GM19239 (cell line): ENCODE results near the gene PDP2.
A peak's percentile ranks its signal among the peaks of the same experiment; 100 is the strongest.
"Not testable (repeated sequence)": the region's sequence is repeated elsewhere in the genome, so short reads cannot be mapped to it uniquely, and the experiment has no call there.

ENCODE experiments used
- DNase-seq: peaks from one replicate; pipeline ENCODE4 v3.0.0; 2011; ENCODE audit warnings: low spot score; ENCODE audit not compliant: insufficient read length
- FAIRE-seq: peaks from 2 replicates; lab custom pipeline; 2011; peaks lifted over from hg19 to GRCh38; lab: Jason Lieb, UNC

The PDP2 gene

GRCh38 chr16:66933776-66934137 is 53.4 kb downstream of the PDP2 start:
- FAIRE-seq (peak; percentile 18), DNase-seq (no peak)

- DNase-seq: peak; percentile 95
- peak; percentile 99 for FAIRE-seq
Measured at GRCh38 chr16:66934138-66934838, 54.0 kb downstream of the PDP2 start, which contains the start of gene CIAO2B. CIAO2B (minus strand) TSS chr16:66934402; CDS start chr16:66934364, 38 bp downstream.

- FAIRE-seq, DNase-seq: not testable (repeated sequence)
Measured at GRCh38 chr16:66934839-66935313, 54.6 kb downstream of the PDP2 start.

GRCh38 chr16:66935314-66936011 is 55.1 kb downstream of the PDP2 start, which contains the start of gene CES2:
CES2 (plus strand) TSS chr16:66935516; CDS start chr16:66935636, 120 bp downstream.
- FAIRE-seq: no peak
- DNase-seq: no peak

DNA sequence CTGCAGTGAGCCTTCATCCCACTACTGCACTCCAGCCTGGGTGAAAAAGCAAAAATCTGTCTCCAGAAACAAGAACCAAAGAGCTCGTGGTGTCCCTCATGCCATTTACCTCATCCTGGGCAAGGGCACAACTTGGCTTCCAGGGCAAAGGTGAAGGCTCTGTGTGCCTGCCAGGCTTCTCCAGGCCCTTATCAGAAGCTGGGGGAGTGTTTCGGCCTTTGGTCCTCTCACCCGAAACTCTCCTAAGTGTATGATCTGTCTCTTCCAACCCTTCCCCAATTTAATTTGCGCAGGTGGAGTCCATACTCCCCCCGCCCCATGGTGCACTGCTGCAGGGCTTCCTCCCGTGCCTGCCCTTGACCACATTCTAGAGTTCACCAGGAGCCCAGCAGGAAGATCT is 56.1 kb downstream of the PDP2 start:
- FAIRE-seq: no peak

GRCh38 chr16:66936889-66937554 is 56.7 kb downstream of the PDP2 start:
- DNase-seq (no peak), FAIRE-seq (no peak)

More for the DNA sequence above, 56.1 kb downstream of the PDP2 start:
- DNase-seq: no peak

DNA sequence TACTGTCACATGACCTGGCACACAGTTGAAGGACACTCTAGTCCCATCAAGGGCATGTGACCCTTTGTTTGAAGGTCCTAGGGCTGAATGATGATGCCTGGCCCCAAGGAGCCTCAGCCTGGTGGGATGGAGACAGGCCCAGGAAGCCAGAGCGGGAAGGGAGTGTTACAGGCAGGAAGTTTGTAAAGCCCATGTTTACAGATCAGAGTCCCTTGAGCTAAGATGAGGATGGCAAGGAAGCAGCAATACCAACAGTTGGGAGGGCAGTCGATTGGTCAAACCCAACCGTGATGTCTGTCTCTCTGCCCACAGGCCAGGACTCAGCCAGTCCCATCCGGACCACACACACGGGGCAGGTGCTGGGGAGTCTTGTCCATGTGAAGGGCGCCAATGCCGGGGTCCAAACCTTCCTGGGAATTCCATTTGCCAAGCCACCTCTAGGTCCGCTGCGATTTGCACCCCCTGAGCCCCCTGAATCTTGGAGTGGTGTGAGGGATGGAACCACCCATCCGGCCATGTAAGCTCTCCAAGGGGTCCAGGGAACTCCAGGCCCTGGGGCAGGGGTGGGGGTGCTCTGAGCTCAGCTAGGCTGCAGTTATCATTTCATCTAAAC is 57.5 kb downstream of the PDP2 start:
- FAIRE-seq (no peak), DNase-seq (no peak)

DNA sequence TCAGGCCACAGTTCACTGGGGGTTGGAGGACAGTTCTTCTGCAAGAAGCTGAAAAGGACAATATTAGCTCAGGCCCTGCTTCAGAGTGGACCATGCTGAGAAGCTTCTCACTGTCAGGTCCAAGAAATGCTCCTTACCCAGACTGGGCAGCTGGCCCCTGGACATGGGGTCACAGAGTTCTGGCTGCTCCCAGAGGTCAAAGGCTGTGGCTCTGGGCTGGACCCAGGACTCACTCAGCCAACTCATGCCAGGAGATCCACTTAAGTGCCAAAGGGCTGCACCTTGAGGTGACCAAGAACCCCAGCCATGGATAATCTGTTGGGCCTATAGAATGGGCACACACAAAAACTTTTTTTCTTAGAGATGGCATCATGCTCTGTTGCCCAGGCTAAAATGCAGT is 59.1 kb downstream of the PDP2 start:
- no peak for FAIRE-seq

DNA sequence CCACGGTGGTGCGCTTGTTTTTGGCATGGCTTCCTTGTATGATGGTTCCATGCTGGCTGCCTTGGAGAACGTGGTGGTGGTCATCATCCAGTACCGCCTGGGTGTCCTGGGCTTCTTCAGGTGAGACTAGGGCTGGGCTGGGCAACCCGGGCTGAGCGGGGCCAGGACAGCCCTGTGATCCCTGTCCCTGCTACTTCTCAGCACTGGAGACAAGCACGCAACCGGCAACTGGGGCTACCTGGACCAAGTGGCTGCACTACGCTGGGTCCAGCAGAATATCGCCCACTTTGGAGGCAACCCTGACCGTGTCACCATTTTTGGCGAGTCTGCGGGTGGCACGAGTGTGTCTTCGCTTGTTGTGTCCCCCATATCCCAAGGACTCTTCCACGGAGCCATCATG is 59.9 kb downstream of the PDP2 start:
- FAIRE-seq (no peak), DNase-seq (no peak)

More for the DNA sequence above, 59.1 kb downstream of the PDP2 start:
- DNase-seq: no peak
